ENCODE measurements around the gene SEC14L6.

GRCh38 chr22:30574095-30574981 lies 27.8 kb upstream of the SEC14L6 start, which contains the start of gene GAL3ST1:
- no peak for TF ChIP-seq EZH2phosphoT487 (IDR thresholded peaks at IDR 0.05; ENCODE audit: insufficient read depth, low read depth)
- no peak for TF ChIP-seq EZH2 (IDR thresholded peaks at IDR 0.05; ENCODE audit: insufficient read depth, poor library complexity, severe bottlenecking)
